ENCODE results near the gene LILRB1.
A peak's percentile ranks its signal among the peaks of the same experiment; 100 is the strongest.
"Not testable (repeated sequence)": the region's sequence is repeated elsewhere in the genome, so short reads cannot be mapped to it uniquely, and the experiment has no call there.

LILRB1 gene

DNA sequence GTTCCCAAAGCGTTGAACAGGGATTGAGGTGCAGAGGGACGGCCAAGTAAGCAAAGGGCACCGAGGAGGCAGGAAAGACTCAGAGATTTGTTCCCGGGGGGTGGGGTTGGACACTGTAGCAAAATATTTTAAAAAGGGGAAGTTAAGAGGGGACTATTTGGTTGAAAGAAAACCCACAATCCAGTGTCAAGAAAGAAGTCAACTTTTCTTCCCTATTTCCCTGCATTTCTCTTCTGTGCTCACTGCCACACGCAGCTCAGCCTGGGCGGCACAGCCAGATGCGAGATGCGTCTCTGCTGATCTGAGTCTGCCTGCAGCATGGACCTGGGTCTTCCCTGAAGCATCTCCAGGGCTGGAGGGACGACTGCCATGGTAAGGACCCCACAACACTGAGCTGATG lies at the start of gene LILRB1:
TSS of gene LILRB1 (plus strand) at position 223 of the 400 bp plus-strand sequence. CDS start 590 bp downstream, outside the sequence.
- not testable (repeated sequence) for DNase-seq

DNA sequence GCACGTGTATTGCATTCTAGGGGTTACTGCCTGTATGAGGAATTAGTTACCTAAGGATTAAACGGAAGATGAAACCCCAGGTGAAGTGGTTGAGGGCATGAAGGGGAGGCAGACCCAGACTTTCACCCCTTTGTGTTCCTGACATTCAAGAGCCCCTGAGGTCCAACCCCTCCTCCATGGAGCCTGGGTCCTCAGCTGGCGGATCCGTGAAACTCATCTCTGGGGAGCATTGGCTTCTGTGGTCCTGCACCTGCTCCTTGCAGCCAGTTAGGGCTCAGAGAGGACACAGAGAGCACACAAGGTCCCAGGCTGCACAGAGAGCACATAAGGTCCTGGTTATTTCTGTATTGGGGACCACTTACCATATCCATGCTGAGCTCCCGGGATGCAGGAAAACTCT lies 43.9 kb upstream of the LILRB1 start:
- DNase-seq, result no peak

DNA sequence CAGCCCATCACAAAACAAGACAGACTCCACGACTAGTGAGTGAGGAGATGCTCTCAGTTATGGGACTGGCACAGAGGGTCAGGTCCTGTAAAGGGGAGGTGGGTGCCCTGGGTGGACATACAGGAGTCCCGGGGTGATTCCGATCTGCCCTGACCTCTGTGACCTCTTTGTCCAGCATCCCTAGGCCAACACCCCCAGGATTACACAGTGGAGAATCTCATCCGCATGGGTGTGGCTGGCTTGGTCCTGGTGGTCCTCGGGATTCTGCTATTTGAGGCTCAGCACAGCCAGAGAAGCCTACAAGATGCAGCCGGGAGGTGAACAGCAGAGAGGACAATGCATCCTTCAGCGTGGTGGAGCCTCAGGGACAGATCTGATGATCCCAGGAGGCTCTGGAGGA lies 43.3 kb upstream of the LILRB1 start:
- DNase-seq, result no peak

DNA sequence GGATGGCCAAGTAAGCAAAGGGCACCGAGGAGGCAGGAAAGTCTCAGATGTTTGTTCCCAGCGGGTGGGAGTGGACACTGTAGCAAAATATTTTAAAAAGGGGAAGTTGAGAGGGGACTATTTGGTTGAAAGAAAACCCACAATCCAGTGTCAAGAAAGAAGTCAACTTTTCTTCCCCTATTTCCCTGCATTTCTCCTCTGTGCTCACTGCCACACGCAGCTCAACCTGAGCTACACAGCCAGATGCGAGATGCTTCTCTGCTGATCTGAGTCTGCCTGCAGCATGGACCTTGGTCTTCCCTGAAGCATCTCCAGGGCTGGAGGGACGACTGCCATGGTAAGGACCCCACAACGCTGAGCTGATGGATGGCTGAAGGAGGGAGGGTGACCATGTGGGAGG lies 36.8 kb upstream of the LILRB1 start, which contains the start of gene LILRA1:
TSS of gene LILRA1 (plus strand) at position 188 of the 400 bp plus-strand sequence. CDS start 613 bp downstream, outside the sequence.
- not testable (repeated sequence) for DNase-seq

DNA sequence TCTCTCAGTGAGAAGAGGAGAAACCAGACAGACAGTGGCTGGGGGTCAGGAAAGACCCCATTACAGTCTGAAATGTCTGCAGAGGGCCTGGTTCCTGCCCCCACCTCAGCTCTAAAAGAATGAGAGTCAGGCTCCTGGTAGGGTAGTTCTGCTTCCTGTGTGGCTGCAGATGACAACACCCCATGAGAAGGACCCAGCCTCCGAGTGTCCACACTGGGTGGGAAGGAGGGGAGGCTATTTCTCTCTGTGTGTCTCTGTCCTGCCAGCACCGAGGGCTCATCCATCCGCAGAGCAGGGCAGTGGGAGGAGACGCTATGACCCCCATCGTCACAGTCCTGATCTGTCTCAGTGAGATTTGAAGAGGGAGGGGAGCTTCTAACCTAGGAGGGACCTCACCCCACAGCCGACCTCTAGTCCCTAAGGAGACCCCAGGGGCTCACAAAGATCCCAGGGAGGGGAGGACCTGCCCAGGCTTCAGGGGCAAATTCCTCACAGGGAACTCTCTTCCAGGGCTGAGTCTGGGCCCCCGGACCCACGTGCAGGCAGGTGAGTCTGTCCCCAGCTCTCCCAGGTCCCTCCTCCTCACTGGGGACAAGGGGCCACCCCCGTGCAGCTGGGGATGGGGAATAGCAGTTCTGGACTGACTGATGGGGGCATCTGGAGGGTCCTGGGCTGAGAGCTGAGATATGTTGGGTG lies 36.2 kb upstream of the LILRB1 start:
- not testable (repeated sequence) for DNase-seq

DNA sequence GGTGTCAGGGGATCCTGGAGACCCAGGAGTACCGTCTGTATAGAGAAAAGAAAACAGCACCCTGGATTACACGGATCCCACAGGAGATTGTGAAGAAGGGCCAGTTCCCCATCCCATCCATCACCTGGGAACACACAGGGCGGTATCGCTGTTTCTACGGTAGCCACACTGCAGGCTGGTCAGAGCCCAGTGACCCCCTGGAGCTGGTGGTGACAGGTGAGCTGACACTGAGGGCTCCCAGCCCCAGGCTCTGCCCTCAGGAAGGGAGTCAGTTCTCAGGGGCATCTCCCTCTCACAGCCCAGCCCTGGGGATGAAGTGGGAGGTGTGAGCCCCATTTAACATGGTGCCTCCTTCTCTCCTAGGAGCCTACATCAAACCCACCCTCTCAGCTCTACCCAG lies 35.5 kb upstream of the LILRB1 start:
- no peak for DNase-seq

DNA sequence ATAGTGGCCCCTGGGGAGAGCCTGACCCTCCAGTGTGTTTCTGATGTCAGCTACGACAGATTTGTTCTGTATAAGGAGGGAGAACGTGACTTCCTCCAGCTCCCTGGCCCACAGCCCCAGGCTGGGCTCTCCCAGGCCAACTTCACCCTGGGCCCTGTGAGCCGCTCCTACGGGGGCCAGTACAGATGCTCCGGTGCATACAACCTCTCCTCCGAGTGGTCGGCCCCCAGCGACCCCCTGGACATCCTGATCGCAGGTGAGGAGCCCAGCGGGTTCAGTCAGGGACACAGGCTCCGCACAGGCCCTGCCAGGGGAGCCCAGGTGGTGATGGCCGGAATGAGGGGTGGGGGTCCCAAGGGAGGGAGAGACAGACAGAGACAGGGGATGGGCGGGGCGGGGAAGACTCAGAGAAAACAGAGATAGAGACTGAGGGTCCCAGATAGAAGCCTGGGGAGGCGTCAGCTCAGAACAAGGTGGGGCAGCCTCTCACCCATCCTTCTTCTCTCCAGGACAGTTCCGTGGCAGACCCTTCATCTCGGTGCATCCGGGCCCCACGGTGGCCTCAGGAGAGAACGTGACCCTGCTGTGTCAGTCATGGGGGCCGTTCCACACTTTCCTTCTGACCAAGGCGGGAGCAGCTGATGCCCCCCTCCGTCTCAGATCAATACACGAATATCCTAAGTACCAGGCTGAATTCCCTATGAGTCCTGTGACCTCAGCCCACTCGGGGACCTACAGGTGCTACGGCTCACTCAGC lies 34.4 kb upstream of the LILRB1 start:
- DNase-seq, result not testable (repeated sequence)

DNA sequence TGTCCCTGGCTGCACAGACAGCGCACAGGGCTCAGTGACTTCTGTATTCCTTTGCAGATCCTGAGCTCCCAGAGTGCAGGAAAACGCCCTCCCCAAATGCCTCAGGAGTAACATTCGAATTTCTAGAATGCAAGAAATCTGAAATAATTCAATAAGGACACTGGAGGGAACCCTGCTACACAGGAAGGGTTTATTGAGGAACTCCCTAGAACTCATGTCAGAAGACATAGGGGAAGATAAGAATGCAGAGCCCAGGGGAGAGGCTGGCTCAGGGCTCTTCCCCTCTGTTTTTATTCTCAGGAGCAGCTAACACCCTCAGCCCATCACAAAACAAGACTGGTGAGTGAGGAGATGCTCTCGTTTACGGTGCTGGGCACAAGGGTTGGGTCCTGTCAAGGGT lies 30.1 kb upstream of the LILRB1 start:
- DNase-seq, result no peak

DNA sequence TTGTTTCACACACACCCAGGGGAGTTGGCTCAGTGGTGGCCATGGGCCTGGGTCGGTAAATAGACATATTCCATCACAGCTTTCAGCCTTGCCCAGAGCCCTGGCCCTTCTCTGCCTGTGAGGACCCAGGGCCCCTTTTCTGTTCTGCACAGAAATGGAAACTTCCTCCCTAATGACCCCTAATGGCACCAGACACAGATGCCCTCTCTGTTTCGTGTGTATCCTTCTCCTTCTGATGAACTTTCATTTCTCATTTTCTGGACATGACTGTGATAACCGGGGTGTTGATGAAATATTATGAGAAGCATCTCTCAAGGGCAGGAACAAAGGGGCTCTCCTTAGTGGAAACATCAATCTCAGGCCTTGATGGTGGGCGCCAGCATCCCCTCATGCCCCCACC lies 24.1 kb upstream of the LILRB1 start:
- DNase-seq, result no peak

DNA sequence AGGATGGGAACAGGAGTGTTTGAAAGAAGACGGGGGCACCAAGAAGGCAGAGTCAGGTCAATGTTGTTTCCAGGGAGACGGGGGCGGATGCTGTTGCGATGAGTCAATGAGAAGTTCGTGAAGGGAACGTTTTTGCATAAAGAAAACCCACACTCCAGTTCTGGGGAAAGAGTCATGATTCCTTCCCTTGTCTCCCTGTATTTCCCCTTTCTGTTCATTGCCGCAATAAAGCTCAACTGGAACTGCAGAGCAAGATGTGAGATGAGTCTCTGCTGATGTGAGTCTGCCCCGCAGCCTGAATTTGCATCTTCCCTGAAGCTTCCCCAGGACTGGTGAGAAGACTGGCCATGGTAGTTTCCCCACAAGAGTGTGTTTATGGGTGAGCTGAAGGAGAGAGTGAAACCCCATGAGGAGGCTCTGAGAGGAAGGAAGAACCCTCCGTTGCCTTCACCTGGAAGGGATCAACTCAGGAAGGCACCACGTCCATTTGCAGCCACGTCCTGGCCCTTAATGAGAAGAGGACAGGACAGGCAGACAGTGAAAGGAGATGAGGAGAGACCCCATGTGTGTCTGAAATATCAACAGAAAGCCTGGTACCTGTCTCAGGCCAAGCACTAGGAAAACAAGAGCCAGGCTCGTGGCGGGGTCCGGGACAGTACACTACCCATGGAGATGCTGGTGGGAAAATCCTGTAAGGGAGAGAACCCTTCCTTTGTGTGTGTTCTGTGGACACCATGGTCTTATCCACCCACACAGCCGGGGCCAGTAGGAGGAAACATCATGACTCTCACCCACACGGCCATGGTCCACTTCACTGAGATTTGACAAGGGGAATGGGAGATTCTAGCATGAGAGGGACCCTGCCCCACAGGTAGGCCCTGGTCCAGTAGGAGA lies 23.1 kb upstream of the LILRB1 start:
- DNase-seq, result peak; percentile 32

DNA sequence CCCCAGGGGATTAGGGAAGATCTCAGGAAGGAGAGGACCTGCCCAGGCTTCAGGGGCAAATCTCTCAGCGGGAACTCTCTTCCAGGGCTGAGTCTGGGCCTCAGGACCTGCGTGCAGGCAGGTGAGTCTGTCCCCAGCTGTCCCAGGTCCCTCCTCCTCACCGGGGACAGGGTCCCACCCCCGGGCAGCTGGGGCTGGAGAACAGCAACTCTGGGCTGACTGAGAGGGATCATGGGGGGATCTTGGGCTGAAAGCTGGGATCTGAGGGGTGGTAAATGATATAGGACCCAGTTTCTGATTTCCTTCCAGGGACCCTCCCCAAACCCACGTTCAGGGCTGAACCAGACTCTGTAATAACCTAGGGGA lies 22.5 kb upstream of the LILRB1 start:
- no peak for DNase-seq

DNA sequence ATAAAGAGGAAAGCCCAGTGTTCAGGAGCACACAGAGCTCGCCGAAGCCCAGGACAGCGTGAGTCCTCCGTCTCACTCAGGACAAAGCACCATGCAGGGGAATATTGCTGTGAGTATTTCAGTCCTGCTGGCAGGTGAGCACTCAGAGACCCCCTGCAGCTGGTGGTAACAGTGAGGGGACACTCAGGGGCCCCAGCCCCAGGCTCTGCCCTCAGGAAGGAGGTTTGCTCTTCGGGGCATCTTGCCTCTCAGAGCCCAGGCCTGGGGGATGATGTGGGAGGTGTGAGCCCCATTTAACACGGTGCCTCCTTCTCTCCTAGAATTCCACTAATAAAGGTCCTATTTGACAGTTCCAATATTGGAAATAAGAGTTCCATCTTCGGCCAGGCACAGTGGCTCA lies 22.1 kb upstream of the LILRB1 start:
- no peak for DNase-seq

DNA sequence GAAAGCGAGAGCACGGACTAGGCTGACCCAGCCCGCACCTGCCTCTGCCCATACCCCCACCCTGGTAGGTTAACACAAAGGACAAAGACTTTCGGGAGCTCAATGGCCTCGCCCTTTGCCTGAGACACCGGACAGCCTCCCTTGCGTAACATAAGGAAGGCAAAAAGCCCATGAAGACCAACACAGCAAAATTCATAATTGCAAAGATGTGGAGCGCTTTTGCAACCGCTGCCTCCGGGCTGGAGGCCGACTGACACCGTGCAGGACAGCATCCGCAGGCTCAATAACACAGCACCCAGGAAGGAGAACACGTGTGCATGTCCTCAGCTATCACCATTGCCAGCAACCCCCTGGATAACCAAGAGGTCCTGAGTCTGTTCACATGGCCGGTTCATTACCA lies 21.5 kb upstream of the LILRB1 start:
- no peak for DNase-seq

DNA sequence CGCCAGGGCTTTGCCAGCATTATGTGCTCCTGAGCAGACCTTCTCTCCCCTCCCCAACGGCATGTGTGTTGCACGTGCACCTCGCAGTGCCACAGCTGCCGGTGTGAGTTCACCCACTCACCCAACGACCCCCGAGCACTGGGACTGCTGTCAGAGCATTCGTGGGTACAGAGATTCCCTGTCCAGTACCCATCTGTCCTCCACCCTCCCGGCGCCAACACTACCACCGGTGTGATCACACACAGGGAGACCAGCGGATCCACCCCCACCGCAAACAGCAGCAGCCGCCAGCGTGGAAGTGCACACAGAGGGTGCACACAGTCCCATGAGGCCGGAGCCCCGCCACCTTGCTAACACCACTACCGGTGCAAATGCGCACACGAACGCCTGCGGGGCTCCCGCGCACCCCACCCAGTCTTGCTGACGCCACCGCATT lies 20.9 kb upstream of the LILRB1 start:
- no peak for DNase-seq

DNA sequence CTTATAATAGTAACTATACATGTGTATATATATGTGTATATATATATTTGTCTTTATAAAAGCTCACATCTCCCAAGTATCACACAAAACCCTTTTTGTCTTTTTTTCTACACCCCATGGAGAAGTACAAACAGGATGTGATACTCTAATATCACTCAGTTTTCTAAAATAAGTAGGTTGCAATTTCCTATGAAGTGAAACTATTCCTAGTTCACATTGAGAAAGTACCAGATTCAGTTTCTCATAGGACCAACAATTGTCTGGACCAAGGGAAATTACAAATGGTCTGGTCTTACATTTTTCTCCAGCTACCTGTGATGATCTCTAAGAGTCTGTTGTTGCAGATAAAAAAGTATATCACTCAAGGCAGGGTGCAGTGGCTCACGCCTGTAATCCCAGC lies 17.9 kb upstream of the LILRB1 start:
- DNase-seq, result no peak

DNA sequence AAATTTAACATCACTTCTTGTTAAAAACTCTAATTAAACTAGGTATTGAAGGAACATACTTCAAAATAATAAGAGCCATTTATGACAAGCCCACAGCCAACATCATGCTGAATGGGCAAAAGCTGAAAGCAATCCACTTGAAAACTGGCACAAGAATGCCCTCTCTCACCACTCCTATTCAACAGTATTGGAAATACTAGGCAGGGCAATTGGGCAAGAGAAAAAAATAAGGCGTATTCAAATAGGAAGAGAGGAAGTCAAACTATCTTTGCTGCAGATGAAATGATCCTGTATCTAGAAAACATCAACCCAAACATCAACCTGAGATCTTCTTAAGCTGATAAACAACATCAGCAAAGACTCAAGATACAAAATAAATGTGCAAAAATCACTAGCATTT lies 15.6 kb upstream of the LILRB1 start:
- no peak for DNase-seq

DNA sequence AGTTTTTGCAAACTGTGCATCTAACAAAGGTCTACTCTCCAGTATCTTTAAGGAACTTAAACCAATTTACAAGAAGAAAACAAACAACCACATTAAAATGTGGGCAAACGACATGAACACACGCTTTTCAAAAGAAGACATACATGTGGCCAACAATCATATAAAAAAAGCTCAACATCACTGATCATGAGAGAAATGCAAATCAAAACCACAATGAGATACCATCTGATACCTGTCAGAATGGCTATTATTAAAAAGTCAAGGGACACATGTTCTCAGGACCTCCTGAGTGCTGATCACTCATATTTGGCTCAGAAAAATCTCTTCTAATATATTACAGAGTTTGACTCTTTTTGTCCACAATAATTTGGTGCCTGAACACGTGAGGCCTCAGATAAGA lies 14.2 kb upstream of the LILRB1 start:
- no peak for DNase-seq

DNA sequence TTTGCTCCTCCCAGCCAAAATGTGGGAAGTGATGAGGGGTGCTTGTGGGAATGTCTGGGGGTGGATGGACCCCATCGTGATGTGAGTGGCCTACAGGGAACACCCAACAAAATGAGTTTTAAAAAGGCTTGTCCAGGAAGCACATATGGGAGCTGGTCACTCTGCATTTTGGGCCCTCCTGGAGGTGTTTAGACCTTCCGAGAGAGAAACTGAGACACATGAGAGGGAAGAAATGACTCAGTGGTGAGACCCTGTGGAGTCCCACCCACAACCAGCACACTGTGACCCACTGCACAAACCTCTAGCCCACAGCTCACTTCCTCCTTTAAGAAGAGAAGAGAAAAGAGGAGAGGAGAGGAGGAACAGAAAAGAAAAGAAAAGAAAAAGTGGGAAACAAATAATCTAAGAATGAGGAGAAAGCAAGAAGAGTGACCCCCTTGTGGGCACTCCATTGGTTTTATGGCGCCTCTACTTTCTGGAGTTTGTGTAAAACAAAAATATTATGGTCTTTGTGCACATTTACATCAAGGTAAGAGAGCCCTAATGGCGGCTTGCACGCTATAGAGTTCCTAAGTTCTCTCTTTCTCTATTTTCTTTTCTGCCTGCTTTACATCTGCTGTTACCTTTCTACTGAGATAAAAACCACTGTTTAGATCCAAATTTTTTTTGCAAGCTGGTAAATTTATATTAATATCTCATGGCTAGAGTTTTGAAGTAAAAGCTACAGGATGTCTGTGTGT lies 13.3 kb upstream of the LILRB1 start:
- no peak for DNase-seq

DNA sequence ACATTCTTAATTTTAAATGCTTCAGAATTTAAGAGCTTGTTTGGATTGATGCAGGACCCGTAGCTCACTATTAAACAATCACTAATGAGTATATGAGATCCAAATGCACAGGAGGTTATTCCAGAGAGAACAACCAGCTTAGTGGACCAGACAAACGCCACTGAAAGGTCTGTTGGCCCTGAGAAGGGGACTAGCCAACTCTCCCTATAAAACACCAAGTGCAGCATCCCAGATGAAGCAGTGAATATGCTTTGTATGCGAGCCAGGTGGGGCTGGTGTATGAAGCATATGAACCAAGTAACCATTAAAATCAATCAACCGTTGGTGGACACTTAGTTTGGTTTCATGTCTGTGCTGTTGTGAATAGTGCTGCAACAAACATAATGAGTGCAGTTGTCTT lies 9.8 kb upstream of the LILRB1 start:
- no peak for DNase-seq

DNA sequence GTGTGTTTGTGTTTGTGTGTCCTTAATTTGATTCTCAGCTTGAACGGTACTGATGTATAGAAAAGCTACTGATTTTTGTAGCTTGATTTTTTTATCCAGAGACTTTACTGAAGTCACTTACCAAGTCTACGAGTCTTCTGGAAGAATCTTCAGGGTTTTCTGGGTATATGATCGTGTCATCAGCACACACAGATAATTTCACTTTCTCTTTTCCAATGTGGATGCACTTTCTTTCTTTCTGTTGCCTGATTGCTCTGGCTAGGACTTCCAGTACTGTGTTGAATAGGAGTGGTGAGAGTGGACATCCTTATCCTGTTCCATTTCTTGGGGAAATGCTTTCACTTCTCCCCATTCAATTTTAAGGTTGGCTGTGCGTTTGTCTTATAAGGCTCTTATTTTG lies 7.9 kb upstream of the LILRB1 start:
- DNase-seq, result no peak

DNA sequence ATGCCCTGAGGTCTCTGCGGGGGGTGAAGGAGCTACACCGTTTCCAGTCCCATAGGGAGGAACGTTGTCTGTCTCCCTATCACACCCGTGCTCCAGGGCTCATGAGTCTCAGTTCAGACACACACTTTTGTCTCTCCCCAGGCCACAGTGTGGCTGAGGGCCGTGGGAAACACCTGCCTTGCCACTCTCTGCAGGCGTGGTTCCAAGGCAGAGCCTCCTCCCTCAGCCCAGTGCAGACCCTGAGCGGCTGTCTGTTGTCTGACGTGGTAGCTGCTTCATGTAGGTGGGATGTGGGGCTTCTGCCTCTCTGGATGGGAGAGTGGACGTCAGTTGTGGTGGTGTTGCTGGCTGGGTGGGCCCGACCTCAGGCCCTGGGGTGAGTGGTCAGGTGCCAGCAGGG lies 6.0 kb upstream of the LILRB1 start:
- DNase-seq, result not testable (repeated sequence)

DNA sequence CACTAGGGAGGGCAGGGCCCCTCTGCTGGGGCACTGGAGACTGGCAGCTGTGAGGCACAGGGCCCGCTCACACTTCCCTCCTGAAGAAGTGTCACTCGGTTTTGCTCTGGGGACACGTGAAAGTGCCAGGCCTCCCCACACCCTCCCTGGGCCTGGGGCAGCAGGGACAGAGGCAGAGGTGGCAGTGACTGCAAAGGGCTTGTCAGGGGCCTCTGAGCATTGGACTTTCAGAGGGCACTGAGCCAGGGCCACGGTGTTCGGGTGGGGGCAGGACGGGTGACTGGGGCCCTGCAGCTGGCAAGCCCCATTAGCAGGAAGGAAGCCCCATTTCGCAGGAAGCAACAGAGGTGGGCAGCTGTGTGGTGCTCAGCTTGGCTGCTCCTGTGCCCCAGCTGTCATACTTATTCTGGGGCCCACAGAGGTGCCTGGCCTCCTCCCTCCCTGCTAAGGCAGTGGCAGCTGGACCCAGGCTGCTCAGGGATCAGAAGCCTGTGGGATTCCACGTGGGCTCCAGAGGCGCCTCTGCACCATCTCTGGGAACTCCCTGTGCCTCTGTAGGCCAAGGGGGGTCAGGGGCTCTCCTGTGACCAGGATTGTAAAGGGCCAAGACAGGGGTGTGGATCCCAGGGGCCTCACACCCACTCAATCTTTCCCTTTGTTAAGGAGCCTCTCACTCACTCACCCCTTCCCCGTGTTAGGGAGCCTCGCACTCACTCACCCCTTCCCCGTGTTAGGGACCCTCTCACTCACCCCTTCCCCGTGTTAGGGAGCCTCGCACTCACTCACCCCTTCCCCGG lies 5.2 kb upstream of the LILRB1 start:
- peak; percentile 43 for DNase-seq
